GM21360 (cell line): ENCODE results near the gene SPANXC.
"Not testable (repeated sequence)": the region's sequence is repeated elsewhere in the genome, so short reads cannot be mapped to it uniquely, and the experiment has no call there.

Source experiments
- ATAC-seq: cut with Tn5 transposase; IDR thresholded peaks from one replicate; pipeline ENCODE4 v1.9.1; 2021; ENCODE audit warnings: mild to moderate bottlenecking, moderate library complexity; ENCODE audit not compliant: unreplicated experiment

SPANXC gene

DNA sequence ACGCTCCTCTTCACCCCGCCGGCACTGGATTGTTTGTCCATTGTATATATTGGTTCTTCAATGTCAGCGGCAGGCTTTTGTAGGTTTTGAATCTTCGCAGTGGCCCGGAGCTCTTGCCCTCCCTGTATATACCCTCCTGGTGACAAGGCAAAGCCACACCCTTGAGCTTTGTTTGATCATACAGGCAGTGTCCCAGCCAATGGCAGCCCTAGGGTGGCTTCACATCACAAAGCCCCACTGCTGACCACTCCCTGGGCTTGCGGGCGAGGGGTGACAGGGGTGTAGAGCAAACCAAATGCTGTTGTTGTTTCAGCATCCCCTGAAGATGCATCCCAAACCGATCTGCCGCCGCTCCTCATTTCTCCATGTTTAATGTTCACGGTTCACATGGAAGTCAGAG lies at the start of gene SPANXC:
Gene SPANXC, minus strand, starts transcription at position 101 of the 400 bp plus-strand sequence. Its CDS starts 60 bp downstream, at position 41.
- ATAC-seq = not testable (repeated sequence)

GRCh38 chrX:141279476-141279875 lies 37.2 kb upstream of the SPANXC start:
- no peak for ATAC-seq

DNA sequence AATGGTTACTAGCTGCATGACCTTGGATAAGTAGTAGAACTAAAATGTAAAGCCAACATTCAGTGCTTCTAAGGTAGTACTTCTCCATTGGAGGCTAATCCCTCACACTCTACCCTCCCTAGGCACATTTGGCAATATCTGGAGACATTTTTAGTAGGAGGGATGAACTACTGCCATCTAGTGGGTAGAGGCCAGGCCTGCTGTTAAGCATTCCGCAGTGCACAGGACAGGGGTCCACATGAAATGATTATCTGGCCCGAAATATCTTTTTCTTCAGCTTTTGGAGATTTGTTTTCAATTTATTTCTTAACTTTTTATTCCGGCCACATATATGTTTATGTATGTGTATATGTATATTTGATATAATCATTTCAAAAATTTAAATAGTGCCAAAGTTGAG lies 36.0 kb upstream of the SPANXC start:
- peak; percentile 90 for ATAC-seq

GRCh38 chrX:141258080-141258479 lies 15.8 kb upstream of the SPANXC start:
- no peak for ATAC-seq

GRCh38 chrX:141221611-141222010 lies 20.7 kb downstream of the SPANXC start:
- no peak for ATAC-seq

DNA sequence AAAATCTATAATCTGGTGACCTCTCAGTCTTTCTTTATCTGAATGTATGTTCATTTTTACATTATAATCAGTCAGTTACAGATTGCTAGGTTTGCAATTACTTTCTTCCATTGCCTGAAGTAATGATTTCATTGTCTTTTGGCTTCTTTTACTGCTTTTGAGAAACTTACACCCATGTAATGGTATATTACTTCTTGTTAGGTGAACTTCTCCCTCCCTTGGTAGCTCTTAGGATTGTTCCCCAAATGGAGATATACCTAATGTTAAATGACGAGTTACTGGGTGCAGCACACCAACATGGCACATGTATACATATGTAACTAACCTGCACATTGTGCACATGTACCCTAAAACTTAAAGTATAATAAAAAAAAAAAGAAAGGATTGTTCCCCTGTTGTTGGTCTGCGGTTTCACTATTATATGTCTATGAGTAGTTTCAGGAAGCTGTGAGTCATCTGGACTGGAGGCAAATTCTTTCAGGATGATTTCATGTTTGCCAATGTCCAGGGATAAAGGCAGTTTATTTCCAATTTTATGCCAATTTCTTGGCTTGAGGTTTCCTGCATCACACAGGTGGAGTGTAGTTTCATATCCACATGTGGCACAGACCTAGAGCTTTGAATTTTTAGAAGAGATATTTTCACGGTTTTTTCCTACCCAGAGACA lies 21.8 kb downstream of the SPANXC start:
- ATAC-seq = no peak

- ATAC-seq = no peak
Measured at GRCh38 chrX:141214196-141214595, 28.1 kb downstream of the SPANXC start.

GRCh38 chrX:141201962-141202361 lies 40.4 kb downstream of the SPANXC start:
- ATAC-seq = no peak
